GM12872 (cell line): ENCODE measurements around the gene TNFRSF25.

Experiments
- CTCF ChIP-seq: IDR thresholded peaks from 3 replicates; pipeline ENCODE4 v1.5.1; 2011; ENCODE audit warnings: low read depth, mild to moderate bottlenecking, low read length, moderate library complexity; ENCODE audit not compliant: insufficient read depth

The TNFRSF25 gene

GRCh38 chr1:6426277-6426971 lies 39.5 kb downstream of the TNFRSF25 start:
- no peak for TF ChIP-seq CTCF

- TF ChIP-seq CTCF: no peak
Observed at GRCh38 chr1:6425658-6426057, 40.3 kb downstream of the TNFRSF25 start.

- TF ChIP-seq CTCF: no peak
Observed at GRCh38 chr1:6424619-6425593, 41.1 kb downstream of the TNFRSF25 start, which contains the start of gene ESPN. Gene ESPN (plus strand): TSS chr1:6424776. CDS start chr1:6424956, 180 bp downstream.

GRCh38 chr1:6424000-6424565 lies 41.9 kb downstream of the TNFRSF25 start:
- TF ChIP-seq CTCF: no peak

GRCh38 chr1:6423321-6423999 lies 42.5 kb downstream of the TNFRSF25 start:
- peak; percentile 90 for TF ChIP-seq CTCF

- TF ChIP-seq CTCF: no peak
Observed at GRCh38 chr1:6421266-6421665, 44.7 kb downstream of the TNFRSF25 start.
